Astrocyte (in vitro differentiated cells and primary cell): ENCODE results near the gene ACOD1.

Source experiments
- CTCF ChIP-seq: IDR thresholded peaks from 2 replicates; pipeline ENCODE4 v1.5.1; 2011; ENCODE audit warnings: low read depth, mild to moderate bottlenecking, inconsistent platforms, low read length, moderate library complexity; ENCODE audit not compliant: insufficient read depth
- EZH2 ChIP-seq: IDR thresholded peaks from 2 replicates; pipeline ENCODE4 v1.6.1; 2012; ENCODE audit warnings: mild to moderate bottlenecking, low read length, inconsistent platforms; ENCODE audit not compliant: insufficient read depth

- TF ChIP-seq CTCF (no peak), EZH2 (no peak)
These were observed 25.8 kb downstream of the ACOD1 start for GRCh38 chr13:76973920-76974617.
